ENCODE results near the gene ZNF140.

- no peak for TF ChIP-seq CTCF (IDR thresholded peaks at IDR 0.05; ENCODE audit: insufficient read depth, low read length, poor library complexity, severe bottlenecking)
- no peak for TF ChIP-seq EZH2phosphoT487 (conservative IDR thresholded peaks at IDR 0.05; ENCODE audit: low read length)
These were observed 726 bp upstream of the ZNF140 start for GRCh38 chr12:133080026-133080367.
